DMS53 treated with DMSO at 0.1 percent for 48 hours (cell line): ENCODE measurements around the gene TMEM269.
"Not testable (repeated sequence)": the region's sequence is repeated elsewhere in the genome, so short reads cannot be mapped to it uniquely, and the experiment has no call there.

Experiments
- DNase-seq: peaks from one replicate; lab custom pipeline; 2025; ENCODE audit not compliant: unreplicated experiment; lab: John Stamatoyannopoulos, UW

Gene TMEM269

DNA sequence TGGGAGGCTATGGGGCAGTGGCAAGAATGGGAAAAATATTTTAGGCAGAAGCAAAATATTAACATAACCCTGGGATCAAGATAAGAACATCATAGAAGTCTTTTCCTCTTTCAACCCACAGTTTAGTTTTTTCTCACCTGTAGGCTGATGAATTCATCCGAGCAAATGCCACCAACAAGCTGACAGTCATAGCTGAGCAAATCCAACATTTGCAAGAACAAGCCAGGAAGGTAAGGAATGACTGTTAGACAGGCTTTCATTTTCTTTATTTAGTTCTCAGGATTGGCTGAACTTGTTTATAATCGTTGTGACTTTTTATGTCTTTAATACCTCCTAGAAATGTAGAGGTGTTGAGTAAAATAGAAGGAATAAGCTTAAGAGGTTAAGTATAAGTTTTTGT is 11.4 kb upstream of the TMEM269 start:
- DNase-seq: no peak

GRCh38 chr1:42774928-42775526 is 9.8 kb upstream of the TMEM269 start:
- no peak for DNase-seq

DNA sequence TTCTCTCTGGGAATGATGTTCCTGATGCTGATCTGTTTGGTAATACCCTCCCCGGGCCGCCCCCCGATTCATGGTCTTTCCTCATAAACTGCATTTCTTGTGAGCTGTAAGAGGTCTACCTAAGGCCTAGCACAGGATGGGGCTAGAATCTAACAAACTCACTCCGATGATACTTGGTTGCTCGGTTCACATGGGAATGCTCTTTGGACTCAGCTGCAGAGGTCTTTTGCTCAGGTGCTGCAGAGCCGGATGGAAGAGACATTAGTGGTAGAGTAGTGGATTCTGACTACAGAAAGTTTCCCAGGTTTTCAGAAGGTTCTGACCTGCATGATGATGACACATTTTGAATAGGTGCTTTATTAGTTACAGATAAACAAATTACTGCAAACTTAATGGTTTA is 8.3 kb upstream of the TMEM269 start:
- DNase-seq: no peak

GRCh38 chr1:42777852-42778251 is 6.9 kb upstream of the TMEM269 start:
- peak; percentile 29 for DNase-seq

- DNase-seq: no peak
Measured at GRCh38 chr1:42779725-42780124, 5.1 kb upstream of the TMEM269 start.

DNA sequence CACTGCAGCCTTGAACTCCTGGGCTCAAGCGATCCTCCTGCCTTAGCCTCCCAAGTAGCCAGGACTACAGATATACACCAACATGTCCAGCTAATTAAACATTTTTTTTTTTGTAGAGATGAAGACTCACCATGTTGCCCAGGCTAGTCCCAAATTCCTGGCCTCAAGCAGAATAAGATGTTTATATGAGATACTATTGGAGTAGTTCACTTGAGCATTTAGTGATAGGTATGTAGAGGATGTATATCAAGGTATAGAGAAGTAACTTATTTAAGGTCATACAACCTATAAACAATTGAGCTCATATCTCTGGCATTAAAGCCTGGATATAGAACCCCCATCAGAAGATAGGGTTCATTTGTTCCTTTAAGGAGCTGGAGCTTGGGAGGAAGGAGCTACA is 4.6 kb upstream of the TMEM269 start:
- DNase-seq: no peak

DNA sequence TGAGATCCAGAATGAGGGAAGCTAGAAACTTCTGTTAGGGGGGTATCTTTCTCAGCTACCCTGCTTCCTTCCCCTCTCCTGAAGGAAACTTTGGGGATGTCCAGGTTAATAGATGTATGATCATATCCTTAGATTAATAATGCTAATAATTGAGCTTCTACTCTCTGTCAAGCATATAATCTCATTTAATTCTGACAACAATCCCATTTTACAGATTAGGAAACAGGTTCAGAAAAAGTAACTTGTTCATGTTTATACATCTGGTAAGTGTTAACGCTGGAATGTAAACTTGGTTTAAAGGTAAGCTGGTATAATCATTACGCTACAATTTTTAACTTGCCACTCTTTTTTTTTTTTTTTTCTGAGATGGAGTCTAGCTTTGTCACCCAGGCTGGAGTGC is 1.7 kb upstream of the TMEM269 start:
- DNase-seq: no peak

DNA sequence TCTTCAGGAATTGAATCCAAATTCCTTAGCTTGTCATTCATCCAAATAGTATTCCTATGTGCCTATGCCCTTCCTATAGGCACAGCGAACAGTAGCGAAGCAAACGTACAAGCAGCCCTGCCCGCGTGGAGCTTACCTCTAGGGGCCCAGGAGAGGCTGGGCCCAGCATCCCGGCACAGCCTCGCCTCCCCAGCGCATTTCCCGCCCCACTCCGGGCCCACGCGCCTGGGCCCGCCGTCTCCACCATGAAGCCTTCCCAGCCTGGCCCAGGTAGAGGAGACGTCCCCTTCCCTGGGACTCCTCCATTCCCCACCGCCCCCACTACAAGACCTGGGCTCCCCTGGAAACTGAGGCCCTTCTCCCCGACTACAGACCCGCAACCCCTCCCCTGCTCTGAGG is 245 bp upstream of the TMEM269 start:
- no peak for DNase-seq

- no peak for DNase-seq
Measured at GRCh38 chr1:42786097-42786496, 1.3 kb downstream of the TMEM269 start.

DNA sequence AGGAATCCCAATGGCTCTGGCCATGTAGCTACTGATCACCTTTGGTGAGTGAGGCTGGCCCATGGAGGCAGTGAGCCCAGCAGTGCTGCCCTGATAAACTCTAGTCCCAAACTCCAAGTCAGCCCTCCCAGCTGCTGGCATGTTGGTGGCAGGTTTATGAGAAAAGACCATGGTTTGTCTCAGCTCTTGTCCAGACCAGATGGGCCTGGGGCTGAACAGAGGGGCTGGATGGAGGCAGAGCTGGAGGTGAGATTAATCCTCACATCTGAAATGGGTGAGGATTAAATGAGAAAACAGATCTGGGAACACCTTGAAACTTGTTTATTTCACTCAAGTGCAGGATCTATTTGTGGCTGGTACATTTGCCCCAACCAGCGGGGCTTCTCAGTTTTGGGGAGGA is 3.2 kb downstream of the TMEM269 start:
- no peak for DNase-seq

GRCh38 chr1:42793824-42794223 is 9.0 kb downstream of the TMEM269 start:
- DNase-seq: no peak

GRCh38 chr1:42797414-42797813 is 12.6 kb downstream of the TMEM269 start:
- DNase-seq: no peak

GRCh38 chr1:42797979-42798378 is 13.2 kb downstream of the TMEM269 start:
- DNase-seq: no peak

GRCh38 chr1:42801832-42802473 is 17.2 kb downstream of the TMEM269 start:
- DNase-seq: no peak

DNA sequence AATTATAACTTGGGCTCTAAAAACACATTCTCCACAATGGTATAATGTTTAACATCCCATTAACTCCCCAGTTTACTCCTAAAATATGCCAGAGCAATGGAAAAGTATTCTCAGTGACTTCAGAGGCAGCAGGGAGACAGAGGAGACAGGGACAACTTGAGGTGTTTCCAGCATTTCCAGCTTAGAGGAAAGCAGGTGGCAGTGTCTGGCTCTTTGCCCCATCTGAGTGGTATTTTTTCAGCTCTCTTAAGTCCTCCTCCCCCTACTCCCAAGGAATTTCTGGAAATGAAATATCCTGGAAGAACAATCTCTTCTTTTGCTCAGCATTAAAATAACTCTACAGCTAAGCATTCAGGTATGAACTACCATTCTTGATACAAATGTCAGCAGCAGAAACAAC is 21.4 kb downstream of the TMEM269 start:
- DNase-seq: no peak

DNA sequence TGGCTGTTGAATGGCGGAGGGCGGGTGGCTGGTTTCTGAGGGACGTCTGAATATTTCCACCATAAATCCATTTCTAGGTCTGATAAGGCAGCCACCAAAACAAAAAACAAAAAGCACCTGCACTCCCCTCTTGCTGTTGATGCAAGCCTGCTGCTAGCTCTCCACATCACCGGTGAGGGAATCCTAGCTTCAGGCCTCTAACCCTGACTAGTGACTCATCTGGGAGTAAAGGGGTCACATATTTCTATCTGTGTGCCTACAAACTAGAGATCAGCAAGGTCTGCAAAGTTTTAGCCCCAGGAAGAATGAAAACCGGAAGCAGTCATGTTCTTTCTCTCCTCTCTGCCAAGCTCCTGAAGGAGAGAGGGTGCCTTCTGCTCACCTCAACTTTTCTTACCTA is 21.8 kb downstream of the TMEM269 start:
- DNase-seq: no peak

DNA sequence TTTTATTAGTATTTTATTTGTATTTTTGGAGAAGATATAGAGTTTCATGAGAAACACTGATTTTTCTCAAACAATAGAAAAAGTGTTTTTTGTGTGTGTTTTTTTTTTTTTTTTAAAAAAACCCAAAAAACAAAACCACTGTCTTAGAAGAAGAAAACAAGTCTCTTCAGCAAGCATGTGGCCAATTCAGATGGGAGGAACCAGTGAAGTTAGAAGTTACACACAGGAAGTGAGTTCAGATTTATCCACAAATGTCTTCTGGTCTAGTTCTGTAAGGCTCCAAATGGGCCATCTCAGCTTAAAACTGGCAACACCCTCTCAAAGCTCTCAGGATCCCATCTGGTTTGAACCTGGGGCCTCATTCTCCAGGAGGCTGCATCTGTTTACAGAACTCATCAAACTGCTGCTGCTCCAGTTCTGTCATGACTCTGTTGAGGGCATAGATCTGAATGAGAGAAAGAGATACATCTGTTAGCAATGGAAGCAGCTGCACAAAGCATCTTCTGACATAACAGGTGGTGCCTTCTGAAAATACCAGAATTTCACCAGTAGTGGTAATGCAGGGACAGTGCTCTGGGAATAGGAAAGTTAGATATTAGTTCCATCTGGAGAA is 22.4 kb downstream of the TMEM269 start:
- no peak for DNase-seq

DNA sequence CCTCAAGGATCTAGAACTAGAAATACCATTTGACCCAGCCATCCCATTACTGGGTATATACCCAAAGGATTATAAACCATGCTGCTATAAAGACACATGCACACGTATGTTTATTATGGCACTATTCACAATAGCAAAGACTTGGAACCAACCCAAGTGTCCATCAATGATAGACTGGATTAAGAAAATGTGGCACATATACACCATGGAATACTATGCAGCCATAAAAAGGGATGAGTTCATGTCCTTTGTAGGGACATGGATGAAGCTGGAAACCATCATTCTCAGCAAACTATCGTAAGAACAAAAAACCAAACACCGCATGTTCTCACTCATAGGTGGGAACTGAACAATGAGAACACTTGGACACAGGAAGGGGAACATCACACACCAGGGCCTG is 30.0 kb downstream of the TMEM269 start:
- not testable (repeated sequence) for DNase-seq

- DNase-seq: peak; percentile 48
Measured at GRCh38 chr1:42815941-42816584, 31.3 kb downstream of the TMEM269 start.

DNA sequence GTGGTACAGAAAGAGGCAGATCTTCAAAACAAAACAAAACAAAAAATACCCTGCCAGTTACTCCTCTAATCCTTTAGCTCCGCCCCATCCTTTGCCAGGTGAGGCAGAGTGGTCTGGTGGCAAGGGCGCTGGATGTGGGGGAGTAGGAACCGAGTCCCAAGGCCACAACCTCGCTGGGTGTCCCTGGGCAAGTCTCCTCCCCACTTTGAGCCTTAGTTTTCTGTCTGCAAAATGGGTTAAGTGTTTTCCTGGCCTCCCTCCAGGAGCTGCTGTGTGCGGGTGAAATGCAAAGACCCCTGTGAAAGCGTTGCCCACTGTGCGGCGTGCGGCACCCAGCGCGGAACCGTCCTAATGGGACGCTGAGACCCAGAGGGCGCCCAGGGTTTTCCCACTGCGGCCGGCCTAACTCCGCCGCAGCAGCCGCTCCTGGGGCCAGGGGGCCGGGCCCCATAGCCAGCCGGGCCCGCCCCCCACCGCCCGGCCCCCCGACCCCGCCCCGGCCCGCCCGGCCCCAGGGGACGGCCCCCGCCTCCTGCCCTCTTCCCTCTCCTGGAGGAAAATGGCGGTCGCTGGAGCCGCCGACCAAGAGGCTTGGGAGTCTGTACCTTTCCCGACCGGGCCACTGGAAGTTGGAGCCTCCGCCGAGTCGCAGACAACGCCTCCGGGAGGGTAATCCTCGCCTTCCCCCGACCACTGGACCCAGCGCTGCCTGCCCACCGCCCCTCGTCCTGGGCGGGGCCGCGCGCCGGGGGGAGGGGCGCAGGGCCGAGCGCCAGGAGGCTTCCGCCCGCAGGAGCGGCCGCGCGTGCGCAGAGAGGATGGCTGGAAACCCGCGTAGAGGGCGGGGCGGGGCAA is 32.0 kb downstream of the TMEM269 start, which contains the start of the genes ERMAP and SVBP:
Gene ERMAP, plus strand, starts transcription at position 538 of the 855 bp plus-strand sequence. CDS start 13,327 bp downstream, outside the sequence.
Gene SVBP, minus strand, starts transcription at position 813 of the 855 bp plus-strand sequence. CDS start 853 bp downstream, outside the sequence.
- DNase-seq: peak; percentile 87

DNA sequence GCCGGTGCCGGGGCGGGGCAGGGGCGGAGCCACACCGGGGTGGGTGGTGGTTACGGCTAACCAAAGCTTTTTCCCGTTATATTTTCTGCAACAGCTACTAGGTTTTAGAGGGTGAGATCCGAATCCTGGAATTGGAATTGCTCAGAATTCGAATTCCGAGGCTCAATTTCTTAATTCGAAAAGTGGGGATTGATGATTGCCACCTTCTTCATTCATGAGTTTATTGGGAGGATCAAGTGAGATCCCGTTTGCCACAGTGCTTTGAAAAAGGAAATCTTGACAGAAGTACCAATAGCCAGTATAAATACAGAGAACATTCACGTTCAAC is 32.6 kb downstream of the TMEM269 start:
- DNase-seq: no peak
